Activated T-helper 1 cell treated with anti-CD3 and anti-CD28 coated beads, Interleukin-12 subunit alpha, Interleukin-12 subunit beta, Interleukin-2, Interleukin-4 antibody, amounts not matched to agents 30 ng/mL and 10 ng/mL and 1 ng/mL, durations not matched to agents 14 hours and 24 hours and 36 hours (primary cell): ENCODE measurements around the gene SPOCK1. TPM values are rescaled to one million over a fixed set of nuclear protein-coding genes. Genes with fewer than 3 reads are reported as not detected.

Source experiments
- DNase-seq: peaks from one replicate; pipeline ENCODE4 v3.0.0; 2021; ENCODE audit warnings: low spot score
- H3K27ac Mint-ChIP-seq: one replicate; pipeline ENCODE4 v1.8.0; 2021; ENCODE audit warnings: mild to moderate bottlenecking, mixed read lengths
- H3K27me3 Mint-ChIP-seq: one replicate; pipeline ENCODE4 v1.8.0; 2022; ENCODE audit warnings: mild to moderate bottlenecking, moderate library complexity, mixed read lengths; ENCODE audit not compliant: insufficient read depth
- H3K36me3 Mint-ChIP-seq: one replicate; pipeline ENCODE4 v1.8.0; 2021; ENCODE audit warnings: low read depth, mixed read lengths
- H3K4me1 Mint-ChIP-seq: one replicate; pipeline ENCODE4 v1.8.0; 2021; ENCODE audit warnings: low read depth, mixed read lengths
- H3K4me3 Mint-ChIP-seq: one replicate; pipeline ENCODE4 v1.8.0; 2021; ENCODE audit warnings: mild to moderate bottlenecking, moderate library complexity, mixed read lengths
- H3K9me3 Mint-ChIP-seq: one replicate; pipeline ENCODE4 v1.8.0; 2021; ENCODE audit warnings: mixed read lengths
- intact Hi-C: fragments of 100-400 bp; cut with micrococcal nuclease; formaldehyde crosslinking; loops from one replicate; pipeline ENCODE4 v1.15.1; 2024
- total RNA-seq: library from RNA; stranded (reverse); gene quantifications from 2 replicates; pipeline ENCODE4 v1.2.3, GENCODE V29; 2022

SPOCK1 gene
- total RNA-seq, 1 donor from 2014 or later: not detected

DNA sequence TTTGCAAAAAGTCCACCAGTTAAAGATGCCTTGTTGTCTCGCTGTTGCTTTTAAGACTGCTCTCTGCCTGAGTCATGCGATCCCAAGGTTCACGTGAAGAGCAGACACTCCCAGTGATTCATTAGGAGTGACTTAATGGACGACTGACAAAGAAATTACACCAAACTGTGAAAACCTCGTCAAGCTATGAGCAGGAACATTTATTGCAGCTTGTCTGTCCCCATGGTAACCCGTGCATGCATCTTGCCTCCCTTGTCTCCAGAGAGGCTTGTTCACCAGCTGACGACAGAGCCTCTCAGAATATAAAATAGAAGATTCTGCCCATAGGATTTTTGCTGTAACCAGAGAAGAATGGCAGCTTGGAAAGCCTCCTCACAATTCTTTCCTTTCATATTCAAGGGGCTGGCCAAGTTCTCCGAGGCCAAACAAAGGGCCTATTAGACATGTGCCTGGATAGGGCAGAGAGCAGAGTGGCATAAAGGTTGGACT is 352.7 kb downstream of the SPOCK1 start:
- H3K4me3 Mint-ChIP-seq: no peak overlapping the region
- DNase-seq: no peak
- no peaks in the 10 kb centered on the region for H3K9me3 Mint-ChIP-seq
- H3K27me3 Mint-ChIP-seq: peaks cover 2% of the 10 kb centered on the region
- no peak overlapping the region for H3K27ac Mint-ChIP-seq
- H3K4me1 Mint-ChIP-seq: no peaks in the 10 kb centered on the region
- no peaks in the 10 kb centered on the region for H3K36me3 Mint-ChIP-seq
- intact Hi-C loops: no loop called here

DNA sequence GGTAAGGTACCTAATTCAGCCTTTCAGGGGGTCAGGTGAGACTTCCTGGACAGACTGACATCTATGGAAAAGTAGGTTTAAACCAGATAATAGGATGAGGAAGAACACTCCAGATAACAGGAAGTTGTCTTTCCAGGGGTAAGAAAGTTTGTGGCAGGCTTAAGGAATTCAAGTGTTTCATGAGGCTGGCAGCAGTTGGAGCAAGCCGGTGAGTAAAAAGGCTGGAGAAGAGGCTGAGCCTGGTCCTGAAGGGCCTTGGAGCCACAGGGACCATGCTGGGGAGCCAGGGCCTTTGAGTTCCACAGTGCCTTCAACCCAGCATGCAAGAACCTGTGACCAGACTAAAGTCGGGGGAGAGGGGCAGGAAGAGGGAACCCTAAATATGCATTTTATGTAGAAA is 353.4 kb downstream of the SPOCK1 start:
- H3K36me3 Mint-ChIP-seq: no peaks in the 10 kb centered on the region
- no peak overlapping the region for H3K4me3 Mint-ChIP-seq
- peaks cover 2% of the 10 kb centered on the region for H3K27me3 Mint-ChIP-seq
- H3K27ac Mint-ChIP-seq: no peak overlapping the region
- no peaks in the 10 kb centered on the region for H3K9me3 Mint-ChIP-seq
- no peaks in the 10 kb centered on the region for H3K4me1 Mint-ChIP-seq
- DNase-seq: no peak
- intact Hi-C loops: no loop called here

DNA sequence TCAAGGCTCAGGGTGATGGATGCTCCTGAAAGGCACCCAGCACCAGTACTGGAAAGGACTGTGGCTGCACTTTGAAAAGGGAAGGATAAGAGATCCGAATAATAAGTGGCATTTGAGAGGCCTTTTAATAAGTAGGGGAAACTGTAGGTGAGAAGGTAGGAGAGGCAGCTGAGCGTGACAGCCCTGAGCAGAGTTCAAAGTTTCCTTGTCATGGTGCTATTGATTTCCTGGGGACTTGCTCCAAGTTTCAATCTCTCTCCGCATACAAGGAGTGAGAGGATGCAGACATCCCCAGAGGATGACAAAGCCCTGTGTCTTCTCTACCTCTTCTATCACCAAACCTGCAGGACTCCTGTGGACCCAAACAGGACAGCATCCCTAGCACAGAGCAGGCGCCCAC is 354.5 kb downstream of the SPOCK1 start:
- no peak overlapping the region for H3K4me3 Mint-ChIP-seq
- DNase-seq: no peak
- H3K27ac Mint-ChIP-seq: no peak overlapping the region
- no peaks in the 10 kb centered on the region for H3K36me3 Mint-ChIP-seq
- H3K4me1 Mint-ChIP-seq: no peaks in the 10 kb centered on the region
- H3K27me3 Mint-ChIP-seq: peaks cover 2% of the 10 kb centered on the region
- H3K9me3 Mint-ChIP-seq: no peaks in the 10 kb centered on the region
- intact Hi-C loops: no loop called here

DNA sequence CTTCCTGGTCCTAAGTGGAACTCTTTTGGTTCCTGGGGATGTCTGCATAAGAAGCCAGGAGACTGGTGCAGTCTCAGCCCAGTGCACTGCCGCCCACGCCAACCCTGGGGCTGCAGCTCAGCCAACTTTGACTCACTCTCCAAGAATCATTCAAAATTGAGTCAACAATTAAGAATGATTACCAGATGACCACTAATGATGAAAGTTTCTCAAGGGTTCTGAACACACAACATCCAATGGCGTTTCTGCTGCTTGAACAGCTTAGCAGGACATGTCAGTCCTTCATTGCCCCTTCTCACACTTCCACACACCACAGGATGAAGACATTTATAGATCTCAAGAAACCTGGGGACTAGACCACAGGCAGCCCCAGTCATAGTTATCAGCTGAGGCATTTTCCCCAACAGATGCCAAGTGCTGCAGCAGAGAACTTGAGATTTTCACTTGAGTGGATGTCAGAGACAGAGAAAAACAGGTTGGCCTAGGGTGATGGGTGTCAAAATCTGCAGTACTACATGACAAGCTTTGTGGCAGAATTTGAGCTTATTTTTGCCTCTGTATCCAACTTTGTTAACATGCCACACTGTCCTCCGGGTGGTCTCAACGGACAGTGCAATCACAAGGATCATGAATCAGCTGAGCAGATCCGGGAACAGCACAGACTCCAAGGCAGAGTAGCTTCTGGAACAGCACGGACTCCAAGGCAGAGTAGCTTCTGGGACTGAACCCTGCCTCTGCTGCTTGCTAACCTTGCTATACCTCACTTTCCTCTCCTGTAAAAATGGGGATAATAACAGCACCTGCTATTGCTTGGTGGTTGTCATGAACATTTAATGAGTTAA is 356.1 kb downstream of the SPOCK1 start:
- no peak overlapping the region for H3K4me3 Mint-ChIP-seq
- no peaks in the 10 kb centered on the region for H3K9me3 Mint-ChIP-seq
- no peaks in the 10 kb centered on the region for H3K4me1 Mint-ChIP-seq
- intact Hi-C loops: no loop called here
- DNase-seq: no peak
- no peak overlapping the region for H3K27ac Mint-ChIP-seq
- H3K36me3 Mint-ChIP-seq: no peaks in the 10 kb centered on the region
- peaks cover 4% of the 10 kb centered on the region for H3K27me3 Mint-ChIP-seq

DNA sequence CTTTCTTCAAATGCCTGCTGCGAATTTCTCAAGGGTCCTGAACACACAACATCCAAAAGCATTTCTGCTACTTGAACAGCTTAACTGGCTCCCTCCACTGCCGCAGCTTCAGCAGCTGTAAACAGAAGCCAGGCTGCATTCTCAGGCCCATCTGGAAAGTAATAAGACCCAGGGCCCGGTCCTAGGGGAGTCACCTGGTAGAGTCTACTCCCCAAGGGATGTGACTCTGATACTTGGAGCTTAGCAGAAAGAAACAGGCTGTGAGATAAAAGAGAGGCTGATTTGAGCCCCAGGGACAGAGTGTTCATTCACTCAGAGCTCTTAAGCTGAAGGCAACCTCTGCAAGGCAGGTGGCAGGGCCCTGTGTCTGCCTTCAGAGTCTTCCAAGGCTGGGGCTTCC is 356.8 kb downstream of the SPOCK1 start:
- Mint-ChIP-seq H3K27me3 (peaks cover 2% of the 10 kb centered on the region), H3K36me3 (no peaks in the 10 kb centered on the region), H3K4me1 (no peaks in the 10 kb centered on the region), H3K4me3 (no peak overlapping the region), H3K27ac (no peak overlapping the region), H3K9me3 (no peaks in the 10 kb centered on the region)
- DNase-seq: no peak
- intact Hi-C loops: no loop called here

DNA sequence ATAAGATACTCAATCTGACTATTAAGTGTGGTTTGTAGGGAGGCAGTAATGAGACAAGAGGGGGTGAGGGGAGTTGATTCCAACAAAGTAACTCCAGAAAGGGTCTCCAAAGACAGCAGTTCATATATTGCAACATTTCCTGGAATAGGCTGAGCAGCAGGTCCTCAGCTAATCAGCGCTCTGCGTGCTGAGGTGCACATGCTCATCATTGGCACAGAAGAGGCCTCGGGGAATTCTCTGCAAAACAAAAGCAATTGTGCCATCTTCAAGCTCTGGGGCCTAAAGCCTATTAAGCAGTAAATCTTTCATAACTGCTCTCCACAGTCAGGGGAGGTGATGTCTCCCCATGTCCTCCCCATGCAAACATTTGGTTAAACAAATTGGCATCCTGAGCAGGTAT is 357.3 kb downstream of the SPOCK1 start:
- H3K9me3 Mint-ChIP-seq: no peaks in the 10 kb centered on the region
- DNase-seq: no peak
- intact Hi-C loops: no loop called here
- no peaks in the 10 kb centered on the region for H3K36me3 Mint-ChIP-seq
- H3K4me3 Mint-ChIP-seq: no peak overlapping the region
- H3K27ac Mint-ChIP-seq: no peak overlapping the region
- peaks cover 6% of the 10 kb centered on the region for H3K27me3 Mint-ChIP-seq
- H3K4me1 Mint-ChIP-seq: no peaks in the 10 kb centered on the region

DNA sequence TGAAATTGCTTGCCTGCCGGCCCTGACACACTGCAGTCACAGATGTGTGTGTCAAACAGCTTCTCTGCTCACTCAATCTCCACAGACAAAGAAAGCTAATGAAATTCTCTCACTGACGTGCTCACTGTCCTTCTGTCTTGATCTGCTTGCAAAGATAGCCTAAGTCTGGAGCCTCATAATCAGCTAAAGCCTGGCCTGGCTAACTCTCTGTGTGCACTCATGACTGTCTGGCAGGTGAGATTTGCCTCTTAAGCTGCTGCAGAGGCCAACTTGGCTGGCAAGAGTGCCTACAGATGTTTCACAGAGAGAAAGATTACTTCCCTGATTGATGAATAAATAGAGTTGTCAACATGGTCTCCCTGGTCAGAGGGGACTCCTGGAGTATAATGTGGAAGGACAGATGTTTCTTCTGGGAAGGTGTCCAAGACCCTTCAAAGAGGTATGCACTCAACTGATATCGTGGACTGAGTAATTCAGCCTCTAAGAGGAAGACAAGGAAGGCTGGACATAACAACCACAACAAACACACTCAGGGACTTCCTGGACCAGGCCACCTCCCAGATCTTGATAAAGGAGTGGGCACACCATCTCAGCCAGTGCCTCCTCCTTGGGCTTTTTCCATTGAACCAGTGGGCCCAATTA is 362.0 kb downstream of the SPOCK1 start:
- H3K9me3 Mint-ChIP-seq: no peaks in the 10 kb centered on the region
- DNase-seq: no peak
- H3K36me3 Mint-ChIP-seq: no peaks in the 10 kb centered on the region
- intact Hi-C loops: no loop called here
- no peaks in the 10 kb centered on the region for H3K4me1 Mint-ChIP-seq
- H3K4me3 Mint-ChIP-seq: no peak overlapping the region
- peaks cover 6% of the 10 kb centered on the region for H3K27me3 Mint-ChIP-seq
- no peak overlapping the region for H3K27ac Mint-ChIP-seq

DNA sequence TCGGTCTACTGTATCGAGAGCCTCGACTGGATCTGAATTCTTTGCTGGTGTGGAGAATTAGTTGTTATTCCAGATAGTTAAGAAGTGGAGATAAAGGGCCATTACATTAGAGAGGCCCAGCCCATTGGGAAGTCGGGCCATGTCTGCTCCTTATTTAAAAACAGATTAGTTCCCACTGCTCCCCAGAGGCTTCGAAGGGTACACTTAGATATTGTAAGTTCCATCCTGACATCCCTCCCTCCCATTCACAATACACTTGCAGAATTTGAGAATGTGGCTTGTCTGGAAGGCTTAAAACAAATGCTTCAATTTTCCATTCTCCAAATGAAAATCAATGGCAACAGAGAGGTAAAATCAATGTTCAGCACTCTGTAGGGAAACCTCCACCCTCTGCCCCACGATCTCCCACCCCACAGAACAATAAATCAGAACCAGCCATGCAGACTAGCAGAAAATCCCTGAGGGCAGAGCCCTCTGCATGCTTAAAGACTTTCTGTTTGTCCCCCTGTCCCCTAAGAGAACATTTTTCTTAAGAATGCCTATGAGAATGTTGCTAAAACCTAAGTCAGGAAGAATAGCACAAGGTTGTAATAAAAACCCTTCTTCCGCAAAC is 364.1 kb downstream of the SPOCK1 start:
- no peaks in the 10 kb centered on the region for H3K36me3 Mint-ChIP-seq
- no peaks in the 10 kb centered on the region for H3K9me3 Mint-ChIP-seq
- intact Hi-C loops: no loop called here
- H3K4me1 Mint-ChIP-seq: no peaks in the 10 kb centered on the region
- no peak overlapping the region for H3K4me3 Mint-ChIP-seq
- no peak overlapping the region for H3K27ac Mint-ChIP-seq
- DNase-seq: no peak
- peaks cover 6% of the 10 kb centered on the region for H3K27me3 Mint-ChIP-seq

DNA sequence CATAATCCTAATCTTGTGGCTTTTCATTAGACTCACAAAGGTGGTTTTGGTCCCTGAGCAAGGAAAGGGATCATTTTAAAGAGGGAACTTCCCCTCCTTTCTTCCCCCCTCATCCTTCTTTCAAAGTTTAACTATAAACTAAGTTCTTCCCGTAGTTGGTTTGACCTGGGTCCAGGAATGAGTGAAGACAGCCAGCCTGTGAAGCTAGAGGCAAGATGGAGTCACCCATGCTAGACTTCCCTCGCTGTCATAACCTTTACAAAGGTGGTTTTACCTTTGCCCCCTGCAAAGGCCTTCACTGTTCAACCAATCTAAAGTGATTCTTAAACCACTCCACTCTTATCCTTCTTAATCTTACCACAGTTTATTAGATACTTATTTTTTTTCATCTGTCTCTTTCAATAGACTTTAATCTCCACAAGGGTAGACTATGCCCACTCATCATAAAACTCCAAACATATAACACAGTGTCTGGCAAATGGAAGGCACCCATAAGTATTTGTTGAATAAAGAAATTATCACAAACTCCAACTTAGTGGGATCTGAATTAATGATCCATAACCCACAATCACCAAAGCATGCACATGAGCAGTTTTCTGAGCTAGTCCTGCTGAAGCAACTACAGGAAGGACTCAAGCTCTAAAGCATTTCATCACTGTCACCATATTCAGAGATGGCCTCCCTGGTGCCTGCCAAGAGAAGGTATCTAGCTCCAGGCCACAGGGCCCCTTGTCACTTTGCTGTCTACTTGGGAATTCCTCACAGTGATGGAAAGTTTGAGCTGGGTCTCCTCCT is 369.0 kb downstream of the SPOCK1 start:
- H3K27ac Mint-ChIP-seq: no peak overlapping the region
- H3K4me1 Mint-ChIP-seq: no peaks in the 10 kb centered on the region
- intact Hi-C loops: no loop called here
- no peaks in the 10 kb centered on the region for H3K9me3 Mint-ChIP-seq
- DNase-seq: no peak
- no peaks in the 10 kb centered on the region for H3K36me3 Mint-ChIP-seq
- H3K27me3 Mint-ChIP-seq: no peaks in the 10 kb centered on the region
- no peak overlapping the region for H3K4me3 Mint-ChIP-seq

DNA sequence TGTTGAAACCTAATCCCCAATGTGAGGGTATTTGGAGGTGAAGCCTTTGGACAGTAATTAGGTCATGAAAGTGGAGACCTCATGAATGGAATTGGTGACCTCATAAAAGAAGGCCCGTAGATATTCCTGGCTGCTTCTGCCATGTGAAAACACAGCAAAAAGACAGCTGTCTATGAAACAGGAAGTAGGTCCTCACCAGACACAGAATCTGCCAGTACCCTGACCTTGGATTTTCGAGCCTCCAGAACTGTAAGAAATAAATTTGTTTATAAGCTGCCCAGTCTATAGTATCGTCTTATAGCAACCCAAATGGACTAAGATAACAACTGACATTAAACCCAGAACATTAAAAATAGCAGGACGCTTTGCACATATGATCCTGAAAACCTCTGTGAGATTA is 371.1 kb downstream of the SPOCK1 start:
- no peak overlapping the region for H3K4me3 Mint-ChIP-seq

DNA sequence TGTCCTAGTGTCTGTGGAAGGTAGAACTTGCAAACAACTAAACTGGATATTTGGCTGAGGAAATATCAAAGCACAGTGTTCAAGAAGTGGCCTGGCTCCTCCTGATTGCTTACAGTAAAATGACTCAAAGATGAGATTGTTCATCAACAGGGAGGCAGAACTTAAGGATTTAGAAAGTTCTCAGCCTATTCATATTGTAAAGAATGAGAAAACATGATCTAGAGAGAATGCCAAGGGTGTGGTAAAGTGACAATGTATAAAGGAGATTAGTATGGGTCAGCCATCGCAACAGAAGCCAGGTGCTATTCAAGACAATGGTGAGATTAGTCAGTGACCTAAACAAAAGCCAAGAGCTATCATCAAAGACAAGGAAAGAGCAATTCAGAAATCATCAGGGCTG is 372.3 kb downstream of the SPOCK1 start:
- Mint-ChIP-seq H3K27ac (no peak overlapping the region), H3K27me3 (no peaks in the 10 kb centered on the region), H3K36me3 (no peaks in the 10 kb centered on the region), H3K4me3 (no peak overlapping the region), H3K4me1 (no peaks in the 10 kb centered on the region), H3K9me3 (no peaks in the 10 kb centered on the region)
- intact Hi-C loops: no loop called here
- no peak for DNase-seq

More for the DNA sequence above, 371.1 kb downstream of the SPOCK1 start:
- H3K27me3 Mint-ChIP-seq: no peaks in the 10 kb centered on the region
- DNase-seq: no peak
- H3K27ac Mint-ChIP-seq: no peak overlapping the region
- no peaks in the 10 kb centered on the region for H3K36me3 Mint-ChIP-seq
- intact Hi-C loops: no loop called here
- no peaks in the 10 kb centered on the region for H3K4me1 Mint-ChIP-seq
- H3K9me3 Mint-ChIP-seq: no peaks in the 10 kb centered on the region

DNA sequence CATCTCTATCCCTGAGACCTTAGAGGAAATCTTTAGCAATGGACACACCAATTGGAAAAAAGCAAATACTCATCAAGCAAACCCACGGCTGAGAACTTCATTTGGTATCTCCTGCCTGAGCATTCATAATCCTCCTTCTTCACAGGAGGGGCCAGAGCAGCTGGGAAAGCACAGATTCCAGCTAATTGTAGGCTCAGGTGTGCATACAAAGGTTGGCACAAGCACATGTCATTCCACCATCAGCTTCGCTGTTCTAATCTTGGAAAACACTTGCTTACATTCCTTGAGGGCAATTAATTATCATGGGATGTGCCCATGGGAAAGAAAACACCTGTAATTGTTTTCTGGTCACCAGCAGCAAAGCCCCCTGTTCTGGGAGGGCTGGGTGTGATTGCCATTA is 376.6 kb downstream of the SPOCK1 start:
- H3K27ac Mint-ChIP-seq: no peak overlapping the region
- H3K9me3 Mint-ChIP-seq: no peaks in the 10 kb centered on the region
- no peaks in the 10 kb centered on the region for H3K27me3 Mint-ChIP-seq
- H3K4me3 Mint-ChIP-seq: no peak overlapping the region
- no peaks in the 10 kb centered on the region for H3K36me3 Mint-ChIP-seq
- DNase-seq: no peak
- no peaks in the 10 kb centered on the region for H3K4me1 Mint-ChIP-seq
- intact Hi-C loops: no loop called here
